Measurements from ENCODE around the gene MYH6. TPM values are rescaled to one million over a fixed set of nuclear protein-coding genes. Genes with fewer than 3 reads are reported as not detected.

MYH6 gene
- total RNA-seq, 1 experiment from 2014 or later = not detected

GRCh38 chr14:23356662-23357061 lies 51.4 kb downstream of the MYH6 start:
- TF ChIP-seq REST (IDR thresholded peaks at IDR 0.05; ENCODE audit: insufficient read depth in 1 of 2, low read depth in 2 of 2, low read length in 1 of 2) = no peak
- no peak for TF ChIP-seq CTCF (IDR thresholded peaks at IDR 0.05)
- no peak for TF ChIP-seq POLR2AphosphoS5 (IDR thresholded peaks at IDR 0.05; ENCODE audit: low read depth, low read length)
- TF ChIP-seq SIN3A (IDR thresholded peaks at IDR 0.05; ENCODE audit: borderline replicate concordance, insufficient read depth, low read depth, low read length) = no peak
- no peak for TF ChIP-seq TCF7L2 (IDR thresholded peaks at IDR 0.05; ENCODE audit: low read depth, low read length)
- in situ Hi-C loops (cut with HindIII; ENCODE audit: low pct_unique_long_range_greater_than_20kb, low sequenced_read_pairs) = no loop called here
- H3K27ac ChIP-seq (ENCODE audit: low read length) = no peak overlapping the region
- H3K27me3 ChIP-seq (ENCODE audit: control insufficient read depth, insufficient read depth, low read length) = peaks cover 11% of the 10 kb centered on the region
- no peak overlapping the region for H3K4me3 ChIP-seq (ENCODE audit: low read depth in 2 of 2, low read length in 2 of 2)
- intact Hi-C loops (cut with micrococcal nuclease; ENCODE audit: unreplicated experiment) = no loop called here
- H3K36me3 ChIP-seq (ENCODE audit: control insufficient read depth, insufficient read depth, low read length) = no peaks in the 10 kb centered on the region
- POLR2A ChIA-PET = no interaction called here
- no peaks in the 10 kb centered on the region for H3K9me3 ChIP-seq (ENCODE audit: control insufficient read depth, insufficient read depth, low read depth, low read length)
- BruUV-seq (replicated peaks) = no TSS peak
- H3K4me1 ChIP-seq (ENCODE audit: control insufficient read depth, insufficient read depth, low read length) = no peaks in the 10 kb centered on the region
- DNase-seq (ENCODE audit: low read depth, low spot score) = no peak
- ATAC-seq = no peak
- CTCF ChIA-PET = no interaction called here

GRCh38 chr14:23355871-23356435 lies 52.1 kb downstream of the MYH6 start:
- intact Hi-C loops (cut with micrococcal nuclease; ENCODE audit: unreplicated experiment) (no loop called here), in situ Hi-C loops (cut with HindIII; ENCODE audit: low pct_unique_long_range_greater_than_20kb, low sequenced_read_pairs) (no loop called here)
- Histone ChIP-seq H3K4me1 (ENCODE audit: control insufficient read depth, insufficient read depth, low read length) (no peaks in the 10 kb centered on the region), H3K27me3 (ENCODE audit: control insufficient read depth, insufficient read depth, low read length) (peaks cover 11% of the 10 kb centered on the region), H3K36me3 (ENCODE audit: control insufficient read depth, insufficient read depth, low read length) (no peaks in the 10 kb centered on the region), H3K9me3 (ENCODE audit: control insufficient read depth, insufficient read depth, low read depth, low read length) (no peaks in the 10 kb centered on the region), H3K27ac (ENCODE audit: low read length) (no peak overlapping the region), H3K4me3 (ENCODE audit: low read depth in 2 of 2, low read length in 2 of 2) (no peak overlapping the region)
- DNase-seq (ENCODE audit: low read depth, low spot score) (no peak), ATAC-seq (no peak)
- ChIA-PET CTCF (no interaction called here), POLR2A (no interaction called here)
- TF ChIP-seq TCF7L2 (IDR thresholded peaks at IDR 0.05; ENCODE audit: low read depth, low read length) (no peak), SIN3A (IDR thresholded peaks at IDR 0.05; ENCODE audit: borderline replicate concordance, insufficient read depth, low read depth, low read length) (no peak), POLR2AphosphoS5 (IDR thresholded peaks at IDR 0.05; ENCODE audit: low read depth, low read length) (no peak), REST (IDR thresholded peaks at IDR 0.05; ENCODE audit: insufficient read depth in 1 of 2, low read depth in 2 of 2, low read length in 1 of 2) (no peak), CTCF (IDR thresholded peaks at IDR 0.05) (no peak)
- no TSS peak for BruUV-seq (replicated peaks)
